Pancreas (tissue), 10 donors: Measurements from ENCODE around the gene BRDT. TPM values are rescaled to one million over a fixed set of nuclear protein-coding genes. Genes with fewer than 3 reads are reported as not detected.

Experiments
- ATAC-seq, 4 donors: fragments of 200-7000 bp; cut with Tn5 transposase; one replicate each; pipeline versions ENCODE4 v1.8.0 to v1.9.1; 2020; ENCODE audit warnings: mild to moderate bottlenecking in 4 of 4, moderate library complexity in 4 of 4
- DNase-seq, 6 donors: peaks; one replicate each; pipeline ENCODE4 v3.0.0-alpha.2; 2020
- FAIRE-seq: peaks from 2 replicates; lab custom pipeline; 2012; peaks lifted over from hg19 to GRCh38; lab: Jason Lieb, UNC
- H3K27ac ChIP-seq, 4 donors: fragments of 200-600 bp; sonication (generic); 1 replicate in 3 of 4; 2 replicates in 1 of 4; pipeline versions ENCODE4 v1.5.0 to v1.8.0; 2020
- H3K27me3 ChIP-seq, 4 donors: fragments of 200-600 bp; one replicate each; pipeline ENCODE4 v1.8.0; 2021
- H3K36me3 ChIP-seq, 3 donors: fragments of 200-600 bp; sonication (generic) in 1 of 3; one replicate each; pipeline versions ENCODE4 v1.5.0 to v1.8.0; 2020 to 2021
- H3K4me1 ChIP-seq, 3 donors: fragments of 200-600 bp; one replicate each; pipeline ENCODE4 v1.8.0; 2021
- H3K4me3 ChIP-seq, 4 donors: fragments of 200-600 bp; sonication (generic) in 2 of 4; one replicate each; pipeline versions ENCODE4 v1.5.0 to v1.8.0; 2020 to 2021
- H3K9me3 ChIP-seq, 4 donors: fragments of 200-600 bp; one replicate each; pipeline ENCODE4 v1.8.0; 2021
- CTCF ChIP-seq, 4 donors: fragments of 200-600 bp; sonication (generic) in 3 of 4; IDR thresholded peaks; one replicate each; pipeline versions ENCODE4 v1.5.0 to v1.8.0; 2021; ENCODE audit warnings: antibody characterized with exemption in 4 of 4
- WGBS, 2 donors: extraction: QIAGEN DNeasy Blood & Tissue Kit; methylation state at CpG; one replicate each; pipeline ENCODE4 v1.1.7; 2013; 5-methylcytosine and 5-hydroxymethylcytosine counted together
- intact Hi-C, 3 donors: fragments of 100-400 bp; cut with DNase I; formaldehyde crosslinking; loops; one replicate each; pipeline versions ENCODE4 v1.11.1 to v1.14.2; 2022
- polyA plus RNA-seq, 2 donors: library from polyadenylated mRNA; stranded (reverse); fragments of 200-250 nt; gene quantifications; one replicate each; pipeline ENCODE4 v1.2.3, GENCODE V29; 2013
- total RNA-seq, 6 donors: library from RNA; stranded (reverse); fragmentation: NEBNext Ultra II Directional in 4 of 6; extraction: Animal tissue kit (Norgen Biotek cat#: 25700) in 4 of 6; gene quantifications; one replicate each; pipeline versions ENCODE4 v1.2.1 to v1.2.4, GENCODE V29; 2021 to 2023
- donor health status: healthy with polysubstance abuse.
- donor health status: DM: no; HTN: no; CAD: no; lungs with moderate emphysema.
- donor health status: DM: no; HTN: no; CAD: no.
- donor health status: control.
- donor health status: control.
- donor health status: Bipolar disorder and iron deficiency.
- donor health status: DM: yes; HTN: yes; CAD: no.
- donor health status: DM: no; HTN: no; CAD: no.
- donor health status: DM: no; HTN: no; CAD: no.
- donor health status: DM: yes; HTN: yes; CAD: no.

BRDT gene
- total RNA-seq (not detected), polyA plus RNA-seq (not detected)

- intact Hi-C loops: no loop called here
- Histone ChIP-seq H3K27ac (no peak within 1 kb of the TSS), H3K4me3 (no peak within 1 kb of the TSS), H3K36me3 (no peaks in the 10 kb centered on the region), H3K4me1 (no peaks in the 10 kb centered on the region), H3K27me3 (no peaks in the 10 kb centered on the region), H3K9me3 (no peaks in the 10 kb centered on the region)
- 86 to 87% methylated on average over 22 to 23 of the region's 23 CpGs for WGBS, 2 donors
- DNase-seq: no peak
- TF ChIP-seq CTCF (IDR thresholded peaks at IDR 0.05): no peak
- no peak for FAIRE-seq
- ATAC-seq: no peak
Observed at GRCh38 chr1:91949356-91949699, at the start of gene BRDT. Gene BRDT (plus strand): TSS chr1:91949401. CDS start chr1:91962755, 13,354 bp downstream.

GRCh38 chr1:91900562-91900961 lies 48.6 kb upstream of the BRDT start:
- FAIRE-seq: no peak

GRCh38 chr1:91901231-91901630 lies 48.0 kb upstream of the BRDT start:
- no peak for TF ChIP-seq CTCF (IDR thresholded peaks at IDR 0.05)
- no peaks in the 10 kb centered on the region for H3K4me1 ChIP-seq
- H3K4me3 ChIP-seq: no peak overlapping the region
- no peak for FAIRE-seq
- DNase-seq: no peak
- no peak overlapping the region for H3K27ac ChIP-seq
- no peaks in the 10 kb centered on the region for H3K9me3 ChIP-seq
- intact Hi-C loops: no loop called here
- no peak for ATAC-seq
- no peaks in the 10 kb centered on the region for H3K27me3 ChIP-seq
- no peaks in the 10 kb centered on the region for H3K36me3 ChIP-seq

More at GRCh38 chr1:91900562-91900961, 48.6 kb upstream of the BRDT start:
- DNase-seq (no peak), ATAC-seq (no peak)
- Histone ChIP-seq H3K9me3 (no peaks in the 10 kb centered on the region), H3K36me3 (no peaks in the 10 kb centered on the region), H3K27me3 (no peaks in the 10 kb centered on the region), H3K27ac (no peak overlapping the region), H3K4me3 (no peak overlapping the region), H3K4me1 (no peaks in the 10 kb centered on the region)
- 82 to 93% methylated on average over 1 of the region's 1 CpG for WGBS, 2 donors
- intact Hi-C loops: no loop called here
- TF ChIP-seq CTCF (IDR thresholded peaks at IDR 0.05): no peak

- Histone ChIP-seq H3K4me1 (no peaks in the 10 kb centered on the region), H3K27ac (no peak overlapping the region), H3K4me3 (no peak overlapping the region), H3K9me3 (no peaks in the 10 kb centered on the region), H3K27me3 (no peaks in the 10 kb centered on the region), H3K36me3 (no peaks in the 10 kb centered on the region)
- no peak for ATAC-seq
- FAIRE-seq: no peak
- 50 to 60% methylated on average over 1 of the region's 1 CpG for WGBS, 2 donors
- no peak for TF ChIP-seq CTCF (IDR thresholded peaks at IDR 0.05)
- DNase-seq: no peak
- intact Hi-C loops: no loop called here
Observed at GRCh38 chr1:91912266-91912665, 36.9 kb upstream of the BRDT start.

GRCh38 chr1:91913018-91913417 lies 36.2 kb upstream of the BRDT start:
- no peaks in the 10 kb centered on the region for H3K4me1 ChIP-seq
- intact Hi-C loops: no loop called here
- H3K27me3 ChIP-seq: no peaks in the 10 kb centered on the region
- DNase-seq (no peak), FAIRE-seq (no peak), ATAC-seq (no peak)
- H3K27ac ChIP-seq: no peak overlapping the region
- no peak overlapping the region for H3K4me3 ChIP-seq
- 65% methylated on average over 3 of the region's 3 CpGs for WGBS, 2 donors
- no peak for TF ChIP-seq CTCF (IDR thresholded peaks at IDR 0.05)
- H3K9me3 ChIP-seq: no peaks in the 10 kb centered on the region
- no peaks in the 10 kb centered on the region for H3K36me3 ChIP-seq
